Right hindlimb (tissue), 1 donor: ENCODE results near the gene ACTL7A.

Experiments used
- DNase-seq: peaks from one replicate; pipeline ENCODE4 v3.0.0-alpha.2; 2018

ACTL7A gene

GRCh38 chr9:108850293-108850897, 11.7 kb upstream of the ACTL7A start:
- no peak for DNase-seq

DNA sequence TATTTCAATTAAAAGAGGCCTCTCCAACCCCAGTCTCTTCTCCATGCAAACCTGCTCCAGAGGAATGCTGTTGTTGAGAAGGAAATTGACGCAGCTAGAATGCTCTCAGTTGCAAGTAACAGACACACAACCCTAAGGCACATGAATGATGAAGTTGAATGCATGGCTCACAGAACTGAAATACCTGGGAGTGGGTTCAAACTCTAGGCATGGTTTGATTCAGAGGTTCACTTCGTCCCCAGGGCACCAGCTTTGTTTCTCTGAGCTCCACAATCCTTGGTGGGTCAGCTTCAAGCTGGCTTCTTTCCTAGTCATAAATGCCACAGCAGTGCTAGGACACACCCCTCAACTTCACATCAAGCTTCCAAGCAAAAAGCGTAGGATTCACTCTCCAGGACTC, 10.9 kb upstream of the ACTL7A start:
- DNase-seq = no peak

GRCh38 chr9:108852079-108852478, 10.0 kb upstream of the ACTL7A start:
- DNase-seq = no peak

DNA sequence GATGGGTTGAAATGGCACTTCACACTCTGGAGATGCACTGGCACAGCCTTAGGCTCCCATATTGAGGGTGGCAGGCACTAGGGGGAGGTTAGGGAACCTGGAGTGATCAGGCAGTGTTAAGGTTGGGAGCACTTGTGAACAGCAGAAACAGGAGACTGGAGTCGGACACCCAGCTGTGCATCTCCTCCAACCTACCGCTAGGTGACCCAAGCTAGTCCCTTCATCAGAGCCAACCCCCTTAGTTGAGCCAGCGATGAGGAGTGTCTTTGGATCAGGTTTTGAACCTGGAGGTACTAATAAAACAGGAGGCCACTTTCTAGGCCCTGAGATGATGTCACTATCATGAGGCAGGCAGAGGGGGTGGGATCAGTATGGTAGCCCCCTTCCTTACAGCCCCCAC, 8.0 kb upstream of the ACTL7A start:
- no peak for DNase-seq

- no peak for DNase-seq
Measured at GRCh38 chr9:108854641-108855528, 7.2 kb upstream of the ACTL7A start.

GRCh38 chr9:108855529-108855886, 6.6 kb upstream of the ACTL7A start:
- no peak for DNase-seq

GRCh38 chr9:108855888-108856287, 6.2 kb upstream of the ACTL7A start, which contains the start of gene ACTL7B:
ACTL7B (minus strand) TSS chr9:108855986; CDS start chr9:108855930, 56 bp downstream.
- DNase-seq = no peak

DNA sequence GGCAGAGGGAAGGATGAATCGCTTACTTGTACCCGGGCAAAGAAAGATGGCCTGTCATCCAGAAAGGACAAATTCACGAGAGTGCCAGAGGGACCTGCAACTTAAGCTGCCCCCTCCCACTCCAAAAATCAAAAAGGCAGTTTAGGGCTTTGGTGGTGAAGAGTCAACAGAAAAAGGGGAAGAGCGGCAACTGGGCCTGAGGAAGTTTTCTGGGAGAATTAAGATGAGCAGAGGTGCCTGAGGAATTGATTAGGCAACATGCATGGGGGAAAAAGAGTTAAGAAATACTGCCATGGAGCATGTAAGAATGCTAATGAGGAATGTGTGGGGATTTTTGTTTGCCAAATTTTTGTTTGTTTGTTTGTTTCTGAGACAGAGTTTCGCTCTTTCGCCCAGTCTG, 4.5 kb upstream of the ACTL7A start:
- DNase-seq = no peak

GRCh38 chr9:108859459-108860114, 2.5 kb upstream of the ACTL7A start:
- no peak for DNase-seq

DNA sequence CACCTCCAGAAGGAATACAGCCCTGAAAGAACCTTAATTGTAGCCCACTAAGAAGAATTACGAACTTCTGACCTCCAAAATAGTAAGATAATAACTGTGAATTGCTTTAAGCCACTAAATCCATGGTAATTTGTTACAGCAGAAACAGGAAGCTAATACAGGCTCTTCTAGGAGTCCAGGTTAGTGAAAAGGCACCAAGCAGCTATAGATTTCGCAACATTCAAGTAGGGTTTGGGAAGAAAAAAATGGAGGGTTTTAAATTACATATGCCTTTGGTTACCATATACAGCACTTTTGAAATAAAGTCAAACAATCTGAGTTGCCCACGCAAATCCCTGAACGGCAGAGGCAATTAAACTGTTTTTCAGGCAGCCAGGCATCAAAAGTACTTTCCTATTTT, 1.7 kb upstream of the ACTL7A start:
- DNase-seq = no peak

- no peak for DNase-seq
Measured at GRCh38 chr9:108860764-108861163, 1.3 kb upstream of the ACTL7A start.

DNA sequence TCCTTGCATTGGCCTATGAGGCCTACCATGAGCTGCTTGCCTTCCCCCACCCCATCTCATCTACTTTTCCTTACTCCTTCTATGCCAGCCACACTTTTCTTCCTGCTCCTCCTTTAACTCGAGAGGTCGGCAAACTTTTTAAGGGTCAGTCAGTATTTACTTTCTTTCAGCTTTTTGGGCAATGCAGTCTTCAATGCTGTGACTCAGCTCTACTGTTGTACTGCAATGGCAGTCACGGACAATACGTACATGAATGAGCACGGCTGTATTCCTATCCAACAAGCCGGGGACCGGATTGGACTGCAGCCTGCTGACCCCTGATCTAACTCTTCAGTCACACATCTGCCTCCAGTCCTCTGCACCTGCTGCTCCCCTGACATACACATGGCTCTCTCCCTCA, 602 bp upstream of the ACTL7A start:
- no peak for DNase-seq

DNA sequence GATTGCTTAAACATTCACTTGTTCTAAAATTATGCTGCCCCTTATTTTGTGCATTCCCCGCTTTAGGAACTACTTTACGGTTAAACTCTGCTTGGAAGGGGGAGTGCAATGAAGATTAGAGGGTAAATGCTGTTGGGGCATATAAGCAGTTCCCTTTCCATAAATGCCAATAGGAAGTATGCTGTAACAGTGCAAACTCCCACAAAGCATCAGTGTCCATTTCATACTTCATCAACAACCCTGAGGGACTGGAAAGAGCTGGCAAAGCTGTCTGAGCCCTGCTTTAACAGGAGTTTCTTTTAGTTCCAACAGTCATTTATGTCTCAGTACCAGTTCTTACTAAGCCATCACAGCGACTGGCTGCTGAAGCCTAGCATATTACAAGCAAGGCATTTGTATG, 1.8 kb downstream of the ACTL7A start:
- no peak for DNase-seq

GRCh38 chr9:108864446-108864845, 2.4 kb downstream of the ACTL7A start:
- DNase-seq = no peak

DNA sequence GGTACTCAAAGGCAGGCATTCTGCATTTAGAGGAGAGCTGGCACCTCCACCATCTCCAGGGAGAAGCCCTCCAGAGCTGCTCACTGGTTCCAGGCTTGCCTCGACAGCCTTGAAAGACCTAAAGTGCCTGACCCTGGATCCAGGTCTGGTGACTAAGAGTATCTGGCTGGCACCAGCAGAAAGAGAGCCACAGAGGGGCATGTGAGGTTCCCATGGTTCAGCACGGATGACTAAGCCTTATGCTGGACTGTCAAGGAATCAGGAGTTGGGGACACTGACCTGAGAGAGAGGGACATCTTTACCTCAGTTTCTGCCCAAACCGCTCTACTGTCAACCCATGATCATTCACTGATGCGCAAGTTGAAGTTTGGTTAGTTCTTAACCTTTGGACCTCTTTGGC, 3.0 kb downstream of the ACTL7A start:
- no peak for DNase-seq

GRCh38 chr9:108866001-108866420, 3.9 kb downstream of the ACTL7A start:
- no peak for DNase-seq

DNA sequence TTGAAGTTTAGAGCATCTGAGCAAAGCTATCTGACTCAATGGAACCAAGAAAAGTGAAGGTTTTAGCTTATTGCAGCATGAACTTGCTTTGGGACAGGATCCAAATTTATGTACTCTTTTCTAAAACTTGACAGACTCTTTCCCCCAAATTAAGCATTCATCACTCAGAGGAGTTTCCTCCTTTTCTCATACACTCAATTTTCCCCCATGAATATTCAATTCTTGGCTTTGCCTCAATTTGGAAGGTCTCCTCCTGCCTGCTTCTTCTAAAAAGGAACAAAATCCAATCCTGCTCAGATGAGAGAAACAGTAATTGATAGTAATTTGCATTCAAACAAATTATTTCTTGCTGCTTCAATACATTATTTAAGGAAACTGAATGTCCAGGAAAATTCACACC, 5.0 kb downstream of the ACTL7A start:
- no peak for DNase-seq

DNA sequence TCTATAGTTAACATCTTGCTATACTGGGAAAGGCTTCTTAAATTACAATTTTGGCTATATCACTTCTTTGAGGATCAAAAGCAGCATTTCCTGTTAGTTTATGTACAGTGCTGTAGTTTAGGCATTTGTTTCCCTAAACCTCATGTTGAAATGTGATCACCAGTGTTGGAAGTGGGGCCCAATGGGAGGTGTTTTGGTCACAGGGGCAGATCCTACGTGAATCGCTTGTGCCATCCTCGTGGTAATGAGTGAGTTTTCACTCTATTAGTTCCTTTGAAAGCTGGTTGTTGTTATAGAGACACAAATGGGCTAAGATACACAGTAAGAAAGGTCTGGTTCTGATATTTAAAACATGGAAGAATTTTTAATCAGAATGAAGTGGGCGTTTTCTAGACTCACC, 5.8 kb downstream of the ACTL7A start:
- DNase-seq = no peak

DNA sequence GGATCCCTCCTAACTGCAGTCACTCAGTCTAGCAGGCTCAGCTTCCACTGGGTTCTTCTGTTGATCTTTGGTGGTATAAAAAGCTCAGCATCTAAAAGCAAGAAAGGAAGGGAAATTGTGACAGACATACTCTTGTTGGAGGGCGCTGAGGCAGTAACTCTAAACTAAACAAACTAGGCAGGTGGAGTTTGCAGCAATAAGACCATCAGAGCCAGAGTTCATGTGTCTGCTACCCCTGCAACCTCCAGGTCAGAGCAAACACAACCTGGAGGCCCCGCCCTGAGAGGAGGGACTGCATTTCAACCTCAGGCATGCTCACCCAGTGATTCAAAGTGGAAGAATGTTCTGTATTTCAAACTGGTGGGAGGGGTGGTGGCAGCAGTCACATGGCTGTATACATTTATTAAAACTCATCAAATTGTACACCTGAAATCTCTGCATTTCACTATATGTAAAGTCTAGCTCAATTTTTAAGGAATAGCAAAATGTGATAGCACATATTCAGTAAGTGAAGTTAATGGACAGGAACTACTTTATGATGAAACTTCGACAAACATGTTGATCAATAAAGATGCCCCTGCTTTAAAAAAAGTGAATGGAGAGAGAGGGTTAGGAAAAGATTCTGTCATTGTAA, 7.1 kb downstream of the ACTL7A start:
- DNase-seq = no peak

DNA sequence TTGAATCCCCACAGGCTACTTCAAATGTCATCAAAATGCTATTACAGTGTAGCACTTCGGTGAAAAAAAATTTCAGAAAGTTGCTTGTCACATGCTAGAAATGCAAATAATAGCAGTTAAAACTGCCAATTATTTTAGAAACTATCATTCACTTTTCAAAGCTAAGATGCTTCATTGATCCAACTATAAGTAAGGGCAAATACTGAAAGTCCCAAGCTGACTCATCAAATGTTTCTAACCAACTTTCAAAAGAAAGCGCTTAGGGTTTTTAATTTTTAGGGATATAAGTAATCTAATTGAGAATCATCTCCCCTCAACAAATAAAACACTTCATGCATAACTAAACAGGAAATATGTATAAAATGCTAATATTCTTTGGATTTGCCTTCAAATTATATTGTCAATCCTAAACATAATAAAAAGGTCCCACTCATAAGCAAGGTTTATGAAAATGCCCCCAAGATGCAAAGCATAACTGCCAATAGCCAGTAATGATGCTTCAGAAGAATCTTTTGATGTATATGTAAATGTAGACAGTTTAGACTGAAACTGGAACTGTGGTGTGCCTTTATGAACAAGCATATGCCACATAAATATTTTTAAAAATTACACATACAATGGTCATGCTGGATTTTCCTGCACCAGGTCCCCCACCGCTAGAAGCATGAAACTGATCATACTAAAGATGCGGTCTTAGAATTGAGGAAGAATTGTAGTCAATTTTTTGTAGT, 12.2 kb downstream of the ACTL7A start:
- DNase-seq = no peak

DNA sequence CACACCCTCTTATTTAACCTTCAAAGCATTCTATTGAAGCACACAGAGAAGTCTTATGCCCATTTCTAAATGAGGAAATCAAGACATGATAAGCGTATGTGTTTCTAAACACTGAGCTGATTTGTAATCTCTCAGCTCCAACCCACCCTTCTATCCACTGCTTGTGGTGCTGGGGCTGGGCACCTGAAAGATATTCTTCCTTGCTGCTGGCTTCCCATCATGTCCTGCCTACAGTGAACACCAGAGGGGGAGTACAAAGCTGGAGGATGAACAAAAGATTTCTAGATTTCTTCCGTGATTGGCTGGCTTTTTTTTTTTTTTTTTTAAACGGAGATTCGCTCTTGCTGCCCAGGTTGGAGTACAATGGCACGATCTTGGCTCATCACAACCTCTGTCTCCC, 14.4 kb downstream of the ACTL7A start:
- no peak for DNase-seq

DNA sequence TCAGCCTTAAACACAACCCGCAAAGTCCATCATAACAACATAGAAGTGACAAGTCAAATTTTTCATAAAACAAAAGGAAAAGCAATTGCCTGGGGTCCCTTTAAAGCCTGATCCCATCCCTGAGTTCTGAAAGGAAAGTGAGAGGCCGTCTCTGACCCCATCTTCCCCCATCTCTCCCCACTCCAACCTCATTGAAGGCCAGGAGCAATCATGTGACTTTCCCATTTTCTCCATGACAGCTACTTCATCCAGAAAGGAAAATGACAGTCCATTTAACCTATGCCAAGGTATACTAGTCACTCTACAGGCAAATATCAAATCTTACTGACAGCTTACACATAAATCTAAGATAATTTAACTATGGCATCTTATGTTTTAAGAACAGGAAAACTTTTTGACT, 15.5 kb downstream of the ACTL7A start:
- DNase-seq = no peak
